ENCODE data around the gene PPP1R7.

PPP1R7 gene

GRCh38 chr2:241187101-241187917 is 37.0 kb downstream of the PPP1R7 start:
- intact Hi-C loops (cut with DNase I; ENCODE audit: low total_unique reads), result no loop called here
- Histone ChIP-seq H3K36me3 (peaks cover 11 to 22% (median 12%) of the 10 kb centered on the region in 3 donors), H3K4me1 (no peaks in the 10 kb centered on the region), H3K27ac (no peak overlapping the region), H3K27me3 (peaks cover 0 to 9% of the 10 kb centered on the region in 2 donors), H3K4me3 (no peak overlapping the region), H3K9me3 (no peaks in the 10 kb centered on the region)
- no peak for TF ChIP-seq CTCF (IDR thresholded peaks at IDR 0.05)
- no peak for DNase-seq

GRCh38 chr2:241187918-241188234 is 37.6 kb downstream of the PPP1R7 start:
- H3K4me1 ChIP-seq, result no peaks in the 10 kb centered on the region
- no peak for DNase-seq
- peaks cover 0 to 9% of the 10 kb centered on the region in 2 donors for H3K27me3 ChIP-seq
- no peak for TF ChIP-seq CTCF (IDR thresholded peaks at IDR 0.05)
- no peak overlapping the region for H3K4me3 ChIP-seq
- peaks cover 5 to 16% (median 7%) of the 10 kb centered on the region in 3 donors for H3K36me3 ChIP-seq
- no peaks in the 10 kb centered on the region for H3K9me3 ChIP-seq
- intact Hi-C loops (cut with DNase I; ENCODE audit: low total_unique reads), result no loop called here
- no peak overlapping the region for H3K27ac ChIP-seq

- no peak for TF ChIP-seq CTCF (IDR thresholded peaks at IDR 0.05)
- peaks cover 0 to 9% of the 10 kb centered on the region in 2 donors for H3K27me3 ChIP-seq
- intact Hi-C loops (cut with DNase I; ENCODE audit: low total_unique reads), result no loop called here
- H3K9me3 ChIP-seq, result no peaks in the 10 kb centered on the region
- peaks cover 0 to 10% (median under 1%) of the 10 kb centered on the region in 3 donors for H3K36me3 ChIP-seq
- no peak for DNase-seq
- H3K27ac ChIP-seq, result no peak within 1 kb of the TSS
- H3K4me1 ChIP-seq, result no peaks in the 10 kb centered on the region
- no peak within 1 kb of the TSS for H3K4me3 ChIP-seq
Measured at GRCh38 chr2:241188361-241189092, 38.3 kb downstream of the PPP1R7 start, which contains the start of gene ANO7. TSS of gene ANO7 (plus strand) at chr2:241188677. CDS start at chr2:241190064, 1,387 bp downstream.

GRCh38 chr2:241189093-241189855 is 39.0 kb downstream of the PPP1R7 start:
- no peak for DNase-seq
- Histone ChIP-seq H3K36me3 (peaks cover 0 to 2% (median 0%) of the 10 kb centered on the region in 3 donors), H3K27me3 (peaks cover 0 to 9% of the 10 kb centered on the region in 2 donors), H3K4me3 (no peak overlapping the region), H3K9me3 (no peaks in the 10 kb centered on the region), H3K27ac (no peak overlapping the region), H3K4me1 (no peaks in the 10 kb centered on the region)
- intact Hi-C loops (cut with DNase I; ENCODE audit: low total_unique reads), result no loop called here
- TF ChIP-seq CTCF (IDR thresholded peaks at IDR 0.05), result no peak

- no peak for TF ChIP-seq CTCF (IDR thresholded peaks at IDR 0.05)
- Histone ChIP-seq H3K9me3 (no peaks in the 10 kb centered on the region), H3K4me1 (no peaks in the 10 kb centered on the region), H3K27me3 (peaks cover 0 to 9% of the 10 kb centered on the region in 2 donors), H3K36me3 (no peaks in the 10 kb centered on the region), H3K27ac (no peak overlapping the region), H3K4me3 (no peak overlapping the region)
- intact Hi-C loops (cut with DNase I; ENCODE audit: low total_unique reads), result no loop called here
- no peak for DNase-seq
Measured at GRCh38 chr2:241189856-241190201, 39.6 kb downstream of the PPP1R7 start.
